GM19025 (cell line): Measurements from ENCODE around the gene ABHD2.
"Not testable (repeated sequence)": the region's sequence is repeated elsewhere in the genome, so short reads cannot be mapped to it uniquely, and the experiment has no call there.

ENCODE experiments used
- ATAC-seq: cut with Tn5 transposase; IDR thresholded peaks from one replicate; pipeline ENCODE4 v1.9.1; 2021; ENCODE audit warnings: mild to moderate bottlenecking, low read depth, moderate library complexity; ENCODE audit not compliant: unreplicated experiment

ABHD2 gene, protein sequence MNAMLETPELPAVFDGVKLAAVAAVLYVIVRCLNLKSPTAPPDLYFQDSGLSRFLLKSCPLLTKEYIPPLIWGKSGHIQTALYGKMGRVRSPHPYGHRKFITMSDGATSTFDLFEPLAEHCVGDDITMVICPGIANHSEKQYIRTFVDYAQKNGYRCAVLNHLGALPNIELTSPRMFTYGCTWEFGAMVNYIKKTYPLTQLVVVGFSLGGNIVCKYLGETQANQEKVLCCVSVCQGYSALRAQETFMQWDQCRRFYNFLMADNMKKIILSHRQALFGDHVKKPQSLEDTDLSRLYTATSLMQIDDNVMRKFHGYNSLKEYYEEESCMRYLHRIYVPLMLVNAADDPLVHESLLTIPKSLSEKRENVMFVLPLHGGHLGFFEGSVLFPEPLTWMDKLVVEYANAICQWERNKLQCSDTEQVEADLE

DNA sequence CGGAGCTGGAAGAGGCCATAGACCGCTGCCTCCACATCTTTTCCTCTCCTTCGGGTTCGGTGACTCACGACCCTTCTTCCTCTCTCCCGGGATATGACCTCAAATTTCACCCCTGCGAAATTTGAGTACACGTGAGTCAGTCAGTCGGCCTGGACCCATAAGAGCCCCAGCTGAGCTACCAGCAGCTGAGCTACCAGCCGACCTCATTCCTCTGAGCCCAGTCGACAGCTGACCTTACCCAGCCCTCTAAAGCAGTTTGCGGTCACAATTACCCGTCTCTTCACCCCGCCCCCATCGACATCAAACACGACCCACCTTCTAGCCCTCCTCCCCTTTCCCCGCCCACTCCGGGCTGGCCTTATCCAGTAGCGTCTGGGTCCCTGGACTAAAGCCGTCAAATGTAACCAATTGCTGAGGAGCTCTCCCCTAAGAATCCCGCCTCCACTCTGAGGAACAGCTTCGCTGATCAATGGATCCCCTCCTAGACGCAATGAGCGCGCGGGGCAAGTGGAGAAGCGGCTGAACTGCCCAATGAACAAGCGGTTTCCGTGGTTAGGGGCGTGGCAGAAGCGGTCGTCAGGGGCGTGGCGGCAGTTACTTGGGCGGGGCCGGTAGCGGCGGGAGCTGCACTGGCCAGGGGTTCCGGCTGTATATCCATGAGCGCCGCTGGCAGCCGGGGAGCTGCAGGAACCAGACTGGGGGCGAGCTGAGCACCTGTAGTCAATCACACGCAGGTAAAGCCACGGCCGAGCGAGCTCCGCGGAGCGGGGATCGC is at the start of gene ABHD2:
TSS of gene ABHD2 (plus strand) at position 627 of the 775 bp plus-strand sequence. CDS start 27,872 bp downstream, outside the sequence.
- ATAC-seq, result peak; percentile 98

- no peak for ATAC-seq
Observed at GRCh38 chr15:89039142-89039541, 49.1 kb upstream of the ABHD2 start.

DNA sequence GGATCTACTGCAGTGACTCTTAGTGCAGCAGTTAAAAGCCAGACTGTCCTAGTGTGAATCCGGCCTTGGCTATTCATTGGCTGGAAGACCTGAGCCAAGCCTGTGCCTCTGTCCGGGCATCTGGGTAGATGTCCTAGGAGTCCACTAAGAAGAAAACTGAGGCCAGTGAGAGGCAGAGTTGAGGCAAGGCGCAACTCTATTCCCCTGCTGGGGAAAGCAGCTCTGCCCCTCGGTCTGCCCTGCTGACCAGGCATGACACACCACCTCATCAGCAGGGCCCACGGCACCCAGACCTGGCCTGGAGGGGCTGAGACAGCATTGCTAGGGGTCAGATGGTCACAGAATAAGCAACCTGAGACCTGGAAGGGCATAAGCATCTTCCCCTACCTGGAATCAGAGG is 46.7 kb upstream of the ABHD2 start:
- ATAC-seq, result no peak

DNA sequence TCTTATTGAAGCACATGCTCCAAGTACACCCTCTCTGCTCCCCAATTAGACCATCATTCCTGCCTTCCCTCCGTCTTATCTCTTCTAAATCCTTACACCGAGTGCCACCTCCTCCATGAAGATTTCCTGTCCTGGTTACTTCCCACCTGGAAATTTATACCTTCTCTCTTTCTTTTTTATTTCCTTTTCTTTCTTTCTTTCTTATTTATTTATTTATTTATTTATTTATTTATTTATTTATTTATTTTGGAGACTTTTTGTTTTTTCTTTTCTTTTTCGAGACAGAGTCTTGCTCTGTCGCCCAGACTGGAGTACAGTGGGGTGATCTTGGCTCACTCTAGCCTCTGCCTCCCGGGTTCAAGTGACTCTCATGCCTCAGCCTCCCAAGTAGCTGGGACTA is 45.9 kb upstream of the ABHD2 start:
- ATAC-seq, result no peak

GRCh38 chr15:89043031-89044002 is 44.9 kb upstream of the ABHD2 start:
- ATAC-seq, result no peak

- ATAC-seq, result not testable (repeated sequence)
Observed at GRCh38 chr15:89049016-89049666, 39.1 kb upstream of the ABHD2 start.

DNA sequence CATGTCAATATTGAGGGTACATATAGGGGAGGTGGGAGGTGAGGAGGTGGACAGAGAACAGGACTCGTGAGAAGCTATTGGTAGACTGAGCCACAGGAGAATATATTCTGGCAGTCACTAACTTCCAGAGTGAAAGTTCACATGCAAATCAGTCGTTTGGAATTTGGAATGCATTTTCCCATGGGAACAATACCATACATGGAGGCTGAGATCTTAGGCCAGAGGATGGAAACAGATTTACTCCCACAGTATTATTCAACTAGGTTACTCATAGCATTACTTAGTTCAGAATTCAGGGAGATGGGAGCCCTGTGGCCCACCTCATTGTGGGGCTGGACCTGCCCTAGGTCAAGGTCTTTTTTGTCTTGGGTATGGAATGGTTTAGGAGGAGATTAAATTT is 36.4 kb upstream of the ABHD2 start:
- ATAC-seq, result no peak

DNA sequence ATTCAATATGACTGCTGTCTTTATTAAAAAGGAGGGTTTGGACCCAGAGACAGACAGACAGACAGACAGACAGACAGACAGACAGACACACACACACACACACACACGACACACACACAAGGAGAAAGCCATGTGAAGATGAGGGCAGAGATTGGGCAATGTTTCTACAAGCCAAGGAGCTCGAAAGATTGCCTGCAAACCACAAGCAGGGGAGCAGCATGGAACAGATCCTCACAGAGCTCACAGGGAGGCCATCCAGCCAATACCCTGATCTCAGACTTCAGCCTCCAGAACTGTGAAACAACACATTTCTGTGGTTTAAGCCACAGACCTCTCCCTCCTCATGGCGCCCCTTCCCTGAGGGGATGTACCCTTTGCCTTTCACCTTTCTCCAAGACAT is 35.8 kb upstream of the ABHD2 start:
- ATAC-seq, result no peak

- ATAC-seq, result no peak
Observed at GRCh38 chr15:89054873-89055272, 33.4 kb upstream of the ABHD2 start.

DNA sequence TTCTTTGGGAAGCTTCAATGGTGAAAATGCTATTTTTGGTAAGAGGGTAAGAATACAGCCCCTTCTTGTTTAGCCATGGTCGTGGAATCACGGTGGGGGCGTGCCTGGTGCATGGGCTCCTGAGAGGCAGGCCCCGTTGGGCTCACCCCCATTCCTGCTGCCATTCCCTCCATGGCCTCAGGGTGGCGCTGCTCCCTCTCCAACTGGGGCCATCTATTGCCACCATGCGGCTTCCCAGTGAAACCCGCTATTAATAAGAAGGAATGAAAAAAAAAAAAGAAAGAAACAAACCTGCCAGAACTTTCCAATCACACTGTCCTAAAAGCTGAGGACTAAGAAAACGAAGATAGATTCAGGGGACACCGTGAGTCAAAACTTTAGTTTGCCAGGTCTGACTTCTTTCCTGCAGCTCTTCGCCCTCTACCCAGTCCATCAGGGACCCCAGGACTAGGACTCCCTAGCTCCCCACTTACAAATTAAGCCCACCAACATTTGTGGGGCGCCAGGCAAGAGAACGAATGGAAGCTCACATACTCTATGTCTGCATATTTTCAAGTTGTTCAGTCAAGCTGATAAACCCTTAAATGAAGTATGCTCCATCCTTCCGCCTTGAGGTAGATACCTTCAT is 30.6 kb upstream of the ABHD2 start:
- ATAC-seq, result no peak

GRCh38 chr15:89058376-89058775 is 29.9 kb upstream of the ABHD2 start:
- no peak for ATAC-seq

DNA sequence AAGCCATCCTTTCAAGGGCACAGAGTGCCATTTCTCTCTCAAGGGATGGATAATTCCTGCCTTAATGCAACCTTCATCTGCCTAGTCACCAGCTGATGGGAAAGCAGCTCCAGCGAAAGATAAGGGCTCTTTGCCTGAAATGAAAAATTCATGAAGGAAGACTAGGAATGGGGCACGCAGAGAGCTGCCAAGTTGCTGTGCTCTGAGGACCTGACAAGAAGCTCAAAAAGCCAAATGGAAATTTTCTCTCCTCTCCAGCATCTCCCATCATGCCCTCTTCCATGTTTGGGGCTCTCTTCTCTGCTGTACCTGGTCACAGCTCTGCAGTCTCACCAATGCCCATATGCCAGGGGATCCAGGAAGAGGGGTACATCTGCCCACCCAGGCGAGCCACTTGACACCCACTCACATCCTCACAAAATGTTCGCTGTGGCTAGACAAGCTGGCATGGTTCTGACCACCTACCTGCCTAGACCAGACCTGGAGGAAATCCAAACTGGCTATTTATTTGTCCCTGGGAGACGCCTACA is 29.3 kb upstream of the ABHD2 start:
- no peak for ATAC-seq

GRCh38 chr15:89066280-89066679 is 22.0 kb upstream of the ABHD2 start:
- no peak for ATAC-seq

DNA sequence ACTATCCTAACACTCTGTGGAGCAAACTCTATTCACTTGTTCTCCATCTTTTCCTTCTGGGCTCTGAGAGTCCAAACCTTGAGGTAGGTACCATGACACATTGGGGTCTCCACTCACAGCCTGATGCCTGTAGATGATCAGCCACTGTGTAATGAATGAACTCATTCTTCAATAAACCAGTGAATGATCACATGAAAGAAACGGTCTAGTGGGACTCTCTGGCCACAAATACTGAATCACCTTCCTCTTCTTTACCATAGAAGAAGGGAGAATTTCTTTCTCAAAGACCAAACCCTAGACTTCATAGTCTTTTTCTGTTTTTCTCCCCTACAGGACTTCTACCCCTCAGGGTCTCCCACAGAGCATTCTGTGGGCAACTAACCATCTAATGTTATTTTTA is 20.5 kb upstream of the ABHD2 start:
- no peak for ATAC-seq

- no peak for ATAC-seq
Observed at GRCh38 chr15:89068325-89068784, 19.9 kb upstream of the ABHD2 start.

GRCh38 chr15:89070197-89071124 is 17.8 kb upstream of the ABHD2 start:
- no peak for ATAC-seq

DNA sequence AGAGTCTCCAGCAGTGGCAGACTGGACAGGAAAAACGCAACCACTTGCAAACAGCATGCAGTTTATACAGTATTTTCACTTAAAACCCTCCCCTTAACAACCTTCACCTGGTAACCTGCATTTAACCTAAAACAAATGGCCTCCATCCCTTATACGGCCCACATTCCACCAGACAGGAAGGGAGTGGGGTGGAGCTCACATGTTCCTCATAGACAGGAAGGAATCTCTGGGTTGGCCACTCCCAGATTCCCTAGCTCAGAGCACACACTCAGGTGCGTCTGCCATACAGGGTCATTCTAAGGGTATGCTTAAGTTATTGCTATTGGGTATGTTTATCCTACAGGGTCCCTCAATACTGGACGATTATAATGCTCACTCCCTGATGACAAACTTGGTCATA is 16.8 kb upstream of the ABHD2 start:
- ATAC-seq, result no peak

GRCh38 chr15:89072277-89072869 is 15.9 kb upstream of the ABHD2 start:
- no peak for ATAC-seq
